Stimulated activated CD8-positive, alpha-beta memory T cell treated with anti-CD3 and anti-CD28 coated beads, Interleukin-4, amount 100 ng/mL, for 4 hours (primary cell): ENCODE data around the gene HOXA10.

ENCODE experiments used
- DNase-seq, 2 donors: peaks; one replicate each; pipeline ENCODE4 v3.0.0-alpha.2; 2020; ENCODE audit warnings: low read depth in 2 of 2, low spot score in 1 of 2

The HOXA10 gene

DNA sequence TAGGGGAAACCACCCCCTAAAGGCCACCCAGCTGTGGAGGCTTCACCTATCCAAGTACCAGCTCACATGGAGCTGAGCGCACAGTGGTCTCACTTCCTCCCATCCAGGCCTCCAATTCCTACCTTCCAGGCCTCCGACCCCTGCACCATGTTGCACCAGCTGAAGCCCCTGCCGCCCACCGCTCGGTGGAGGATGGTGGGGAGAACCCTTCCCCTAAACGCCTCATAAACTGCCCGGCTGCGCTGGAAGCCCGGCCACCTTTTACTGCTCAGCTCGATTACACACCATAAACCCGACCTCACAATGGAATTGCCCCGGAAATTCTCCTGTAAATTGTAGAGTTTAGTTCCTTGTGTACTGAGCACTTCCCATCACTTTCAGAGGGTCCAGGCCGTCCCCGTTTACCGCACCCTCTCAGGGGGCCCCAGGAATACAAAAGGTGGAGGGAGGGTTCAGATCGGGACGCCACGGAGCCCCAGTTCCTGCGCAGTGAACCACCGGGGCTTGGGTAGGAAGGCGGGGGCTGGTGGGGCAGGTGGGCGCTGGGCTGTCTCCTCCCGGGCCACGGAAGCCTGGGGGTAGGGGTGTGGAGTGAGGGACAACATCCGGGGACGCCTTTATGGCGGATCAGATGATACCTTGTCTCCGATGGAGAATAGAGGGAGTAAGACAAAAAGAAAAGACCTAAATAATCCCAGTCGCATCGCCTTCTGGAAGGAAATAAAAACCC lies 16.3 kb downstream of the HOXA10 start:
- DNase-seq: no peak

DNA sequence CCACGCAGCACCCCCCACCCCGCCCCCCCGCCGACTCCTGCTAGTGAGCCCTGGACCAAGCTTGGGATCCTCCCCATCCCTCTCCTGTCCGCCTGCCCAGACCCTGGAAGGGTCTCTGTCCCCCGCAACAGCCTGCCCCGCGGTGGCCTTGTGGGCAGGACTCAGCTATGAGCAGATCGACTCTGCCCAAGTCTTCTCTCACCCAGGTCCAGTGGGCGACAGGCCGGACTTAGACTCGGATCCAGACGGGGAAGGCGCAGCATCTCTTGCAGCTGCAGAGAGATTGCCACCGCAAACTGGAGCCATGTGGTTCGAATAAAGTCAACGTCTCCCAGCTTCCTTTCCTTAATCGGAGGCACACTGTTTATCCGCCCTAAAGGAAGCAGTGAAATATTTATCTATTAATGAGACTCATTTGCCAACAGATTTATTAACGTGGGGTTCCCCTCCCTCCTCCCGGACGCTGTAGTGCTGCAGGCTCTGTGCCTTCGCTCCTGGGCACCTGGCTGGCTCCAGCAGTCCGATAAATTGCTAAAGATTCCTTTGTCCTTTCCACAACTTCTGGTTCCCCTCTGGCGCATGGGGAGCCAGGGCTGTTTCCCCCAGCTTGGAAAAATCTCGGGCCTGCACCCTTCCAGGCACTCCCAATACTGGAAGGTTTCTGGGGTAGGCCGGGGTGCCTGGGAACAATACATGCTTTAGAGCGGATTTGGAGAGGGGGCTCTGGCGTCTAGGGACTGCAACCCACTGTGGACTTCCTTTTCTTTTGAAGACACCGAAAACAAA lies 17.0 kb downstream of the HOXA10 start:
- no peak for DNase-seq

DNA sequence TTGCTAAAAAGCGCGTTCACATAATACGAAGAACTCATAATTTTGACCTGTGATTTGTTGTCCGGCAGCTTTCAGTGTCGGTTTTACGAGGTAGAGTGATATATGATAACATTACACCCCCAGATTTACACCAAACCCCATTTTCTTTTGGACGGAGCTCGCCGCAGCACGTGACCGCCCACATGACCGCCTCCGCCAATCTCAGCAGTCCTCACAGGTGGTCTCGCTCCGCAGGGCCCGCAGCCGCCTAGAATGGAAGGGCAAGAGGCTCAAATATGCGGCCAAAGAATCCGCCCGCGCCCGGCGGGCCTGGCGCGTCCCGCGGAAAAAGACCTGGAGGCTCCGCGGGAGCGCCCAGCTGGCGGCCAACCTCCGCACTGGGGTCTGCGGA lies 17.6 kb downstream of the HOXA10 start, which contains the start of gene HOXA7:
HOXA7 (minus strand) TSS at position 168 of the 391 bp plus-strand sequence; CDS start at position 38, 130 bp downstream.
- no peak for DNase-seq

DNA sequence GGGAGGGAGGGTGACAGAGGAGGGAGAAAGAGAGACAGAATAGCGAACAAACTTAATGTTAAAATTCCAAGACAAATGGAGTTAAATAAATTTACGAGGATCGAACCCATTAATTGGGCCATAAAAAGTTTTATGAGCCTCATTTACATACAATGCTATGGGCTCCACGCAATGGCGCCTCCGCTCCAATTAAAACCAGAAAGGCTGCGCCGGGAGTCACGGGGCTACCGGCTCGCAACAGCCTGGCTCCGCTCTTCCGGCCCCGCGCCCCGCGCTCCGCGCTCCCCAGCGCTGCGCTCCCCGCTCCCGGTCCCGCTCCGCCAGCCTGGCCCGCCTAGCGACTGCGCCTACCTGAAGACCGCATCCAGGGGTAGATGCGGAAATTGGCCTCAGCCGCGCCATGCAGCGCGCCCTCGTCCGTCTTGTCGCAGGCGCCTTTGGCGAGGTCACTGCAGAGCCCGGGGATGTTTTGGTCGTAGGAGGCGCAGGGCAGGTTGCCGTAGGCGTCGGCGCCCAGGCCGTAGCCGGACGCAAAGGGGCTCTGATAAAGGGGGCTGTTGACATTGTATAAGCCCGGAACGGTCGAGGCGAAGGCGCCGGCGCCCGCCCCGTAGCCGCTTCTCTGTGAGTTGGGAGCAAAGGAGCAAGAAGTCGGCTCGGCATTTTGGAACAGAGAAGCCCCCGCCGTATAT lies 18.2 kb downstream of the HOXA10 start:
- no peak for DNase-seq

DNA sequence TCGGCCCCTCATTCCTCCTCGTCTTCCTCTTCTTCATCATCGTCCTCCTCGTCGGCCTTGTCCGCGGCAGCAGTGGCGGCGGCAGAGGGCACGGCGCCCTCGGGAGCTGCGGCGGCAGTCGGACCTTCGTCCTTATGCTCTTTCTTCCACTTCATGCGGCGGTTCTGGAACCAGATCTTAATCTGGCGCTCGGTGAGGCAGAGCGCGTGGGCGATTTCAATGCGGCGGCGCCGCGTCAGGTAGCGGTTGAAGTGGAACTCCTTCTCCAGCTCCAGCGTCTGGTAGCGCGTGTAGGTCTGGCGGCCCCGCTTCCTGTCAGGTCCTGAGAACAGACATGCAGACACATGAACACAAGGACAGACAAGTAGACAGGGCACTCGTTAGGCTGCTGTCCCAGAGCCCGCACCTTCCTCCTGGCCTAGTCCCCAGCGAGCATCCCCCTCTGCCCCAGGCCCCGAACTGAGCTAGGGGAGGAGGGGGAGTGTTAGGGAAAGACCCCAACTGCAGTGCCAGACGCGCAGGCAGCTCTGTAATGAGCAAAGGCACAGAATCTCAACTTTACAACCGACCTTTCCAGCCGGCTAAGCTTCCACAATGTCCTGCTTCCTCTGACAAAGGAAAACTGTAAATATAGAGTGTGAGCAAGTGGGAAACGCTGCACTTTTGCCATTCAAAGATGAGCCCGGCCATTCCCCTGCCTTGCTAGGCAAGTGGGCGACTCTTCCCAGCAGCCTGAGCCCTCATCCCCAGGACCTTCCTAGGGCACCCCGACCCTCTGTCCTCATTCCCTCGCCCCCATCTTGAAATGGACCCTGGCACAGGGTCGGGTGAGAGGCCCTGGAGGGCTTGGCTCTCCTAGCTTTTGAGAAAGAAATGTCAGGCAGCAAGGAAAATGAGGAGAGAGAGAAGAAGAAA lies 19.0 kb downstream of the HOXA10 start:
- no peak for DNase-seq

DNA sequence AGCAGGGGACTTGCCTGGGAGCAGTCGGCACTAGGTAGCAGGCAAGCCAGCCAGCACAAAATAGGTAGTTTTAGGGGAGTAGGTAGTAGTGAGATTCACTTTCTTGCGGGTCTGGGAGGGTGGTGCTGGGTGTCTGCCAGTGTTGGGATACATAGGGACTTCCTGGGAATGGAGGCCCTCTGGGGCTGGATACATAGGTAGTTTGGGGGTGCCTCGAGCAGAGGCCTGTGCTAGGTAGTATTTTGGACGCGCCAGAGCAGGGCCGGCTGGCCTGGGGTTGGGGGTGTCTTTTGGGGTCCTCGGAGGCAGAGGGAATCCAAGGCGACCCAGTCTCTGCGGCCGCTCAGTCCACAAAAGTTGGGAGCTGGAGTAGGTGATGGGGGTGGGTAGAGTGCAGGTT lies 19.8 kb downstream of the HOXA10 start:
- DNase-seq: no peak

DNA sequence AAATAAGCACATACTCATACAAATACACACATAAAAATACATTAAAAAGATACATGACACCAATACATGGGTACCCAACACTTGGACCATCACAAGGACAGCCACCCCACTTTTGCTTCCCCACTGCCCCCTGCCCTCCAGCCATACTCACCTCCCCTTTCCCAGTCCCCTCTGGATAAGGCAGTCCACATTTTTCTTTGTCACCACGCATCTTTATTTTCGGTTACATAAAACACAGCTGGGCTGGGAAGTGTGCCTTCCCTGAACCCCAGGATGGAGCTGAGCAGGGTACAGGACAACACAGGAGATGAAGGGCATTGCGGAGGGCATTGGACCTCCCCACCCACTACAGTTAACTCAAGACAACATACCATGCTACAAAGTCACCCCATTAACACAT lies 20.6 kb downstream of the HOXA10 start:
- DNase-seq: no peak

DNA sequence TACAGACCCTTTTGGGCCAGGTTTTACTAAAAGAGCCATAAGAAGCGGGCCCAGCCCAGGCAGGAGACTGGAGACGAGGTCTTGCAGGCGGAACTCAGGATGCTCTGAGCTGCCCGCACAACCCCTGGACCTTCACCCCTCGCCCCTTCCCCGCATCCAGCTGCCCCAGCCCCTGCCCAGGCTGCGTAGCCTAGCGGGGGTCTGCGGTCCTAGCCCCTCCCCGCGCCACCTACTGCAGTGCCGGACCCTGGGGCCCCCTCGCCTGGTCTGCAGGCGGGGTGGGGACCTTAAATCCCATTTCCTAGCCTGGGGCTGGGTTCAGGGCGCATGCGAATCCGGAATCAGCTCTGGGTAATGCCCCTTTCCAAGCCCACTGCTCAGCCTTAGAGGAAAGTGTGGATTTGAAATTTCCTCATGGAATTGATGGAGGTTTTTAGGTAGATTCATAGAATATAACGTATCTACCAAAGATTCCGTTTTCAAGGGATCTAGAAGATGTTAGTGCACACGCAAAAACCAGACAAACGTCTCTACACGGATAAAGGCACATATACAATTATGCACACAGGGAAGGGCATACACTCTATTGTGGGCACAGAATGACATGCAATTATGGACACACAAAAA lies 21.2 kb downstream of the HOXA10 start:
- DNase-seq: no peak

DNA sequence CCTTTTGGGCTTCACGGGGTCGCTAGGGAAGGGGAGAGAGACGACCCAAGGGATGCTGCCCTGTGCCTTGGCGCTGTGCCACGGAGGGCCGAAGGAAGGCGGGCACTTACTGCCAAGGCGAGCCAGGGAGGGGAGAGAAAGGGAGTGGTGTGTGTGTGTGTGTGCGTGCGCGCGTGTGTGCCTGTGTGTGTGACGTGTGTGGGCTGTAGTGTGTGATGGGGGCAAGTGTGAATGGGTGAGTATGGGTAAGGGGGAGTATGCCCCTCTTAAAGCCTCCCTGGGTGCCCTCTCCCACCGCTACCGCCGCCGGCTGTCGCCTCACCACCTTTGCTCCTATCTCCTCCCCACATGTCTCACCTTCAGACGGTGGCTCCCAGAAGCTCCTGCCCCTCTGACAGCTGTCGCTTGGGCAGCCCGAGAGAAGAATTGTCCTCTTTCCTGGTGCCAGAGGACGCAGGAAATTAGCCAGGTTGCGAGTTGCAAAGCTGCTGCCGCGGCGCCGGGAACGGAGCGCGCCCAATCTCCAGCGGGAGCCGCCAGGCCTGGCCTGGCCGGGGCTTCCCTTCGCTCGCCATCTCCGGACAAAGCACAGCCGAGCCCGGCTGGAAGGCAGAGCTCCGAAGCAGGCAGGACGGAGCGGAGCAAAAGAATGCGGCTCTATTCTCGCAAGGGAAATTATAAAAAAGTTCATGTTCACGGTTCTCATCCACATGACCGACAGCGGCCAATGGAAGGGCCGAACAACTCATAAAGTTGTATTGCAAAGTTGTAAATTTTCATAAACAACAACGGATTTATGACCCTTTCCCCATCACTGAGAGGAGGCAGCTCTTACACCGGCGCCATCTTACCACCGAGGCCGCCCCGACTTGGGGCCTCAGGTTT lies 21.9 kb downstream of the HOXA10 start, which contains the start of gene HOXA3:
HOXA3 (minus strand) TSS at position 653 of the 885 bp plus-strand sequence. CDS start 41,943 bp downstream, outside the sequence.
- no peak for DNase-seq

DNA sequence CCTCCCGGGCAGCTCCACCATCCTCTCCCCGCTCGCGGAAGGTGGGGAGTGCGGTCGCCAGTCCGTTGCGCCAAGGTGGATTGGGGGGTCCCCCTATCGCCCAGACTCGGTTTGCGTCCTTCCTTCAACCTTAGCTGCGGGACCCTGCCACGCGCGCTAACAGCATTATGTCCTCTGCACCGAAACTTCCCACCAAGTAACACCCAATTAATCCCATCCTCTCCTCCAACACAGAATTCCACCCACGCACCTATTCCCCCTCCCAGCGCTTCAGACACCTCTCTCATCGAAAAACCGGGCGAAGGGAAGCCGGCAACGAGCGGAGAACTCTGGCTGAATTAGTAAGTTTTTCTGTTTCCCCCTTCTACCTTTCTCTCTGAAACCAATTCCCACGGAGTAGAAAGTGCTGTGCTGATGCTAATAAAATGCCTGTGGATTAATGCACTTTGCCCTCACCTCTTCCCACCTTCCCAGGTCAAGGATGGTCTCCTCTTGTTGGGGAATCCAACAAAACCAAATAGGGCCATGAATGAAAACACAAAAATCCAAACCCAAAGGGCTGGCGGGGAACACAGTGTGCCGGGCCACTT lies 22.7 kb downstream of the HOXA10 start:
- no peak for DNase-seq

DNA sequence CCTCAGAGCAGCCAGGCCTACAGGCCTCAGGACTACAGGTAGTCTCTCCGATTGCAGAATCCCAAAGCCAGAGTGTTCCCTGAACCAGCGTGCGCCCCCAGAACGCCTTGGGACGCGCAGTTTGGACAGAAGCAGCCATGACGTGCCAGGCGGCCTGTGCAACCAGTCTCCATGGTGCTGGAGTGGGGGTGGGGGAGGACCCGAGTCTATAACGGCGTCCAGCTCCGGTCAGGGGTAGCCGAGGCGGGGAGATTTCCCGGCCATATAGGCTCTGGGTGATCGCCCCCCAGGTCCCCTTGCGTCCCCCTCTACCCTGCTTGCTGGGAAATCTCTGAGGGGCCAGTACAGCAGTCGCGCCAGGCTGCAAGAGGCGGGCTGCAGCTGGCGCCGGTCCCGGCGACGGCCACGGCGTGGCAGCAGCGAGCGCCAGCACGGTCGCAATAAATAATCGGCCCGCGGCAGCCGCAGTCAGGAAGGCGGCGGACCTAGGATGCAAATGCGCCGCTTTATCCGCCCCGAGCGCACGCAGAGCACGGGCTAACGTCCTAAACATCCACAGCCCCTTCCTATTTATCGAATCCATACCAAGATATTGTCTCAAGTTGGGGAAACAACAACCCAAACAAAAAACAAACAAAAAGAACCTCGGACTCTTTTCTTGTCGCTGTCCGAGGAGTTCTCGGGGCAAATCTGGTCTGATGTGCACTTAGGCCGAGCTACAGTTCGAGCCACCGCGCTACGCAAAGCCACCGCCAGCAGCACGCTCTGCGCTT lies 23.4 kb downstream of the HOXA10 start:
- DNase-seq: no peak

DNA sequence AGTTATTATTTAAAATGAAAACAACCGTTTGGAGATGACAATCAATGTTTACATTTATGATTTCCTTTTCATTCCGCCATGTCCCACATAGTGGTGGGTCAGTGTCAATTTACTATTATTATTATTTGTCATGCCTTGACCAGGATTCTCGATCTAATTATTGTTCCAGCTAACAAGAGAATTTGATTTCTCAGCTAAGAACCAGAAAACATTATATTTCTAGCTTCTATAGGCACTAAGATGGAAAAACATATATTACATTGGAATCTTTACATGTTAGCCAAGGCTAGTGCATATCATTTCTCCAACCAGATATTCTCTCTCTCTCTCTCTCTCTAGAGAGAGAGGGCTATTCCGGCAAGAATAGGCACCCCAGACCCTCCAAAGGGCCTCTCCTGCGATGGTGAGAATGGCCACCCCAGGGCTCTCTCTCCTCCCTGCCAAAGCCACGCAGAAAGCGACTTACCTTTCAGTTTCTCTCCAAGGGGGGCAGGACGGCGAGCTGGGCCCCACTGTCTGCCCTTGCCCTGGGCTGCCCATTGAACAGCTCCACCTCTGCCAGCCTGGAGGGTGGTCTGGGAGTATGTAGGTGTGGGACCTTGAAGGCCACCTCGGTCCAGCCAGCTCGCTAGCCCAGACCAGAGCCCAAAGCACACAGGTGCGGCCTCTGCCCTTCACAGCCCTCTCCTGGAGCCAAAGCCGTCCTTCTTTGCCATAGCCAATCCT lies 24.1 kb downstream of the HOXA10 start:
- no peak for DNase-seq

DNA sequence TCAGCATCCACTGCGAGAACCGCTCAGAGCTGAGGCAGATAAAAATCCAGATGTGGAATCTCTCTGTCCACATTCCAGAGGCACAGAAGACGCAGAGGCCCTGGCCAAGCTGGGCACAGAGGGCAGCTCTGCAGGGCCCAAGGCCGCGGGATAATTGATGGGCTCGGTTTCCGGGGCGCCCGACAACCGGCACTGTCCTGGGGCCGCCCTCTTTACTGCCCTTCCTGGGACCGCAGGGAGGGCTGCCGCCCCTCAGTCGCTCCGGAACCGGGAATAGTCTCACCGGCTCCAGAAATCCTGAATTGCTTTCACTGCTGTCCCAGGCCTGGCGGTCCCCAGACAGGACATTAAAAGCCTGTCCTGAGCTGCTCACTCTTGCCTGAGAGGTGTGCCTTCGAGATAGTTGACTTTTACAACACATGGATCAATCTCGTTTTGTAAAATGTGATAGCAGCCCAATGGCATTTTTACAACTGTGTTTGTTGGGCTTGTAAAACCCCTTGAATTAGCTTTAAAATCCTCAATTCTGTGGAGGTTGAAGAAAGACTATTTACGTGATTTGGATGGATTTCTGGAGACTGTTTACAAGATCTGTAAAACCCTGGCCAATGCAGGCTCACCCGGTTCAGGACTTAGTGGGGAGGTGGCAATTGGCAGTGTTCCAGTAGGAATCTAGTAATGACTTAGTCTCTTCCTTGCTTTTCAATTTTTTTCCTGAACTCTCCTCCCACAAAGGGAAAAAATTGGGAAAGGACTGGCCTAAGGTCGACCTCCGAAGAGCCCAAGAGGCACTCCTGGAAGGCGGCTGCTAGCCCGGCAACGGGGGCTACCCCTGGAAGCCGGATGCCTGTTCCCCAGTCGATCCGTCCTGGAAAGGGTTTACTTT lies 25.1 kb downstream of the HOXA10 start:
- DNase-seq: no peak

DNA sequence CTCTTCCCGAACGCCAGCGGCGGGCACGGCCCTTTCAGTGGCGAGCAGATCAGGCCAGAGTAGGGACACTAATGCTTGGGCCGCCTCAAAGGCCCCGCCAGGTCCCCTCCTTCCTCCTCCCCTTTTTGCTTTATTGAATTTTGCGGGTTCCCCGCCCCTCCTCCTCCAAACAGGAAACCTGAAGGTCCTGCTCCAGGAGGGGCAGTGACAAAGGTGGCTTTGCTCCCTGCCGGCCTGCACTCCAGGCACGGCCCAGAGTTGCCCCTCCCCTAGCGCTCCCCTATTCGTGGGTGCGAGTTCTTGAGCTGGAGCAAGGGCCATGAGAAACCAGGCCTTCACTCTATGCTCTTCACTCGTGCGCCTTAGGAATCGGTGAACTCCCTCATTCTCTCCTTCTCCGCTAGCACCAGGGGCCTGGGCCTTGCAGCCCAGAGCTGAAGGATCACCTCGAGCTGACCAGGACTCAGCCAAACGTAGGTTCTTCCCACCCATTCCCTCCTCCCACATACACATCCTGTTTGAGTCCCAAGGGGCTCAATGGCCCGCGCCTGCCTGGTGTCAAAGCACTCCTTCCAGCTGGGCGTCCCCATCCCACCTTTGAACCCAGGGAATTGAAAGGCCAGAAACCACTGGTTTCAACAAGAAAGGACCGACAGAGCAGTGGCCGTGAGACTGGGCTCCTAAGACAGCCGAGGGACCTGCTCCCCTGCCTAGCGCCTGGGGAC lies 25.9 kb downstream of the HOXA10 start:
- DNase-seq: no peak

DNA sequence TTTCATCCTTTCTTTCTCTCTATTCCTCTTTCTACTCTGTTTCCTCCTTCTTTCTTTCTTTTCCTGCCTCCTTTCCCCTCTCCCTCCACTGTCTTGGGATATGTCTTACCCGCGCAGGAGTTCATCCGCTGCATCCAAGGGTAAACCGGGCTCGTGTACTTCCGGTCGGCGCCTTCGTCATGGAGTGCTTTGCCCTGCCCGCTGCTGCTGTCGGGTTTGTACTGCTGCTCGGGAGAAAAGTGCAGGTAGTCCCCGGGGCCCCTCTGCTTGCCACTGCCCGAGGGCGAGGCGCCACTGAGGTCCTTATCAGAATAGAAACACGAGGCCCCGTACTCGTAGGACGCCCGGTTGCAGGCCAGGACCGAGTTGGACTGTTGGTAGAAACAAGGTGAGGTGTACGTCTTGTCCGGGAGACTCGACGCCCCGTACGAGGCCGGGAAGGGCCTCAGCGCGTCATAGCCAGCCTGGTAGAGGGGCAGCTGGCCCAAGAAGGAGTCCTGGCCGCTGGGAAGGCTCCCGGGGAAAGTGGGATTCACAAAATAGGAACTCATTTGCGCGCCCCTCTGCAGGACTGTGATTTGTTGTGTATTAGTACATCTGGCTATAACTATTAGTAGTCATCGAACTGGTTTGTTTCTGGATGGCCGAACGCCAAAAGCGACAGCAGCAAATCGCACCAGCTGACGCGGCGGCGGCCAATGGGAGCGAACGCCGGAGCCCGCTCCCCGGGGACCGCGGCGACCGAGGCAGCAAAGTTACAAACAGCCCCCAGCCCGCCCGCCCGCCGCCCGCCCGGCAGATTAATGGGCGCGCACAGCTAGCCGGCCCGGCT lies 26.7 kb downstream of the HOXA10 start, which contains the start of gene HOXA6:
HOXA6 (minus strand) TSS at position 576 of the 832 bp plus-strand sequence; CDS start at position 551, 25 bp downstream.
- no peak for DNase-seq
